Measurements from ENCODE around the gene SMTN.

SMTN gene

DNA sequence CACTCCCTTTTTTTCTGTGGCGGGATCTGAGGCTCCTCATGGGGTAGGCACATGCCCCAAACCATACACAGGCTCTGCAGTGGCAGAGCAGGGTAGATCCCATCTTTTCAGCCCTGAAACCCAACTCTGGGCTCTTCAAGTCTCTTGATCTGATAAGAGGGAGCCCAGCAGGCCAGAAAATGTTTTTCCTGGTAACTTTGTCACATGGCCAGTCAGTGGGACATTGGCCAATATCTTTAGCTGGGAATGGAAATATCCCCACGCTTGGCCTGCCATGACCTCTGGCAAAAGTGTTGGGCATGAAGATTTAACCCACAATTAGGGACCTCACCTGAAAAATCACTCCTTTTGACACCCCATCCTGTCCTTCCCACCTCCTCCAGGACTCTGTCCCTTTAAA is 49.8 kb downstream of the SMTN start:
- no peak for DNase-seq

- no peak for DNase-seq
These were observed 52.8 kb downstream of the SMTN start for GRCh38 chr22:31133911-31134310.

DNA sequence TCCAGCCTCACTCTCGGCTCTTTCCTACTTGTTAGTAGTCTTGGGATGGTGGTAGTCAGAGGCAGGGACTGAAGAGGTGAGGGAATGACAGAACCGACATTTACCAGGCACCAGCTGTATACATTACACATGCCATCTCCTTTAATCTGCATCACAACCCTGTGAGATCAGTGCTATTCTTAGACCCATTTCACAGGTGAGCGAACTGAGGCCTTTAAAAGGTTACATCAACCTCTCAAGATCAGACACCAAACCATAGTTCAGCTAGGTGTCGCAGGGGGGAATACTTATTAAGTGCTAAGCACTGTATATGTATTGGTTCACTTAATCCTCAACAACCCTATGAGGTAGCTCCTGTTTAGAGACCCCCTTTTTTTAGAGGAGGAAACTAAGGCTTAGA is 53.6 kb downstream of the SMTN start:
- no peak for DNase-seq

- no peak for DNase-seq
These were observed 54.6 kb downstream of the SMTN start for GRCh38 chr22:31135706-31136105.

DNA sequence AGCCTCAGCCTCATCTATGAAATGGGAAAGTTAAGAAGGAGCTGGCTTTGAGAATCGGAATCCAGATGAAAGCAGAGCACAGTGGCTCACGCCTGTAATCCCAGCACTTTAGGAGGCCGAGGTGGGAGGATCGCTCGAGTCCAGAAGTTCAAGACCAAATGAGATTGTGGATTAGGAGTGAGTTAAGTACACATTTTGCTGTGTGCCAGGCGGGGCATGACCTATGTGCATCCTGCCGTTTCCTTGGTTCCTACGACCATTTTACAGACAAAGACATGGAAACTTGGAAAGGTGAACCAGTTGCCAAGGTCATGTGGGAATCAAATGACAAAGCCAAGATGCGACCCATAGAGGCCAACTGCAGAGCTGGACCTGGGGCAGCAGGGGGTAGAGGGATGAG is 55.0 kb downstream of the SMTN start:
- DNase-seq = no peak

- no peak for DNase-seq
These were observed 55.6 kb downstream of the SMTN start for GRCh38 chr22:31136711-31137110.

- DNase-seq = no peak
These were observed 56.6 kb downstream of the SMTN start for GRCh38 chr22:31137721-31138120.

- no peak for DNase-seq
These were observed 57.0 kb downstream of the SMTN start for GRCh38 chr22:31138126-31138525.

GRCh38 chr22:31139066-31139465 is 57.9 kb downstream of the SMTN start:
- no peak for DNase-seq

GRCh38 chr22:31139866-31140716 is 59.0 kb downstream of the SMTN start, which contains the start of gene PLA2G3:
Gene PLA2G3 (minus strand): TSS chr22:31140508. CDS start chr22:31140354, 154 bp downstream.
- no peak for DNase-seq

DNA sequence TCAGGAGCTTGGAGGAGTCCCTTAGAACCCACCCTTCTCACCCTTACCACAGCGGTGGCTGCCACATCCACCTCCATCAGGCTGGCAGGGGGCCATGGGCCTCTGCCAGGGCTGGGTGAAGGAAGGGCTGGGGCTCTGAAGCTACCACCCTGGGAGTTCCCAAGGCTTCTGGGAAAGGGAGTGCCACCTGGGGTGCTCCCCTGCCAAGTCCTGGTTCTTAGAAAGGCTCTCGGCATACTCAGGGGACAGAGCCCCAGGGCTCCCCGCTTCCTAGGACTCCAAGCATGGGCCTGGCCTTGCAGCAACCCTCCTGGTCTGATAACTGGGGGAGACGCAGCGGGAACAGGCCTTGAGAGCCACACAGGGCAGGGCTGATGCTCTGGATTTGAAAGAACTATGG is 59.6 kb downstream of the SMTN start:
- DNase-seq = no peak

DNA sequence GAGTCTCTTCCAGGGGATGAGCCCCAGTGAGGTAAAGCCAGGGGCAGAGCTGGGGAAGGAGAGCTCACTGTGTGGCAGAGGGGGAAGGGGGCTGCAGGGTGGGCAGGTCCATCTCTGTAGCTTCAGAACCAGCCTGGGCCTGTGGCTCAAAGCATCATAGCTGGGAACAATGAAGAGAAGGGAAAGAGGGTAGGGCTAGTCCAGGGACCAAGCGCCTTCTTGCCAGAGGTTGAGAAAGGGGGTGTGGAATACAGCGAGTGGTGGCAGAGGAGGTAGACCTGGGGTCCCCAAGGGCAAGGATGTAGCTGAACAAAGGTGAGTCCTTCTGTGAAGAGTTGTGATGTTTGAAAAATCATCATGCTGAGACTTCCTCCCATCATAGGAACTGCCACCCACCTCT is 60.4 kb downstream of the SMTN start:
- no peak for DNase-seq

GRCh38 chr22:31142285-31142684 is 61.2 kb downstream of the SMTN start:
- no peak for DNase-seq

DNA sequence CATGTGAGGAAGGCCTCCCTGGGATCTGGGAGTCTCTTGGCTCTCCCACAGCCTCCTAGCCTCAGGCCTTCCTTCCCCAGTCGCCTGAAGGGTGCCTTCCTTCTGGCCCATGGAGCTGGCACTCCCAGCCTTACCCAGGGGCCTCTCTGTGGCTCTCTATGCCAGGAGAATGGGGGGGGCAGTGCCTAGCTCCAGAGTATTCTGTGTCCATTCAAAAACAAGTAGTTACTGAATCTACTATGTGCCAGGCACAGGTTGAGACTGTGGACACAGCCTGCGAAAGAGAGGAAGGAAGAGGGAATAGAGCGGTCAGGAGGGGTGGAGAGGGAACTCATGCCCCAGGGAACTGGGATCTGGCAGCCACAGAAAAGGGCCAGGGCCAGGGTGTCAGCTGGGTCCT is 61.9 kb downstream of the SMTN start:
- no peak for DNase-seq

GRCh38 chr22:31143537-31143936 is 62.4 kb downstream of the SMTN start:
- no peak for DNase-seq

DNA sequence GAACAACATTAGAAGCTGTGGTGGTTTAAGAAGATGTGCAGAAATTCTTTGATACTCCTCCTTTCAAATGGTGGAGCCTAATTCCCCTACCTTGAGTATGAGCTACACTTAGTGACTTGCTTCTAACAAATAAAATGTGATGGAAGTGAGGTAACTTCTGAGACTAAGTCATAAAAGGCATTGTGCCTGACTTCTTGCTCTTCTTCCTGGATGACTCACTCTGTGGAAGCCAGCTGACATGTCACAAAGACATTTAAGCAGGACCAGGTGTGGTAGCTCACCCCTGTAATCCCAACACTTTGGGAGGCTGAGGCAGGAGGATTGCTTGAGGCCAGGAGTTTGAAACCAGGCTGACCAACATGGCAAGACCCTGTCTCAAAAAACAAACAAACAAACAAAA is 63.1 kb downstream of the SMTN start:
- no peak for DNase-seq

- no peak for DNase-seq
These were observed 67.4 kb downstream of the SMTN start for GRCh38 chr22:31148488-31148887.

- DNase-seq = peak; percentile 38 to 57
These were observed 68.0 kb downstream of the SMTN start for GRCh38 chr22:31148953-31149627.

GRCh38 chr22:31150615-31151014 is 69.5 kb downstream of the SMTN start:
- DNase-seq = no peak

- no peak for DNase-seq
These were observed 70.8 kb downstream of the SMTN start for GRCh38 chr22:31151872-31152271.

DNA sequence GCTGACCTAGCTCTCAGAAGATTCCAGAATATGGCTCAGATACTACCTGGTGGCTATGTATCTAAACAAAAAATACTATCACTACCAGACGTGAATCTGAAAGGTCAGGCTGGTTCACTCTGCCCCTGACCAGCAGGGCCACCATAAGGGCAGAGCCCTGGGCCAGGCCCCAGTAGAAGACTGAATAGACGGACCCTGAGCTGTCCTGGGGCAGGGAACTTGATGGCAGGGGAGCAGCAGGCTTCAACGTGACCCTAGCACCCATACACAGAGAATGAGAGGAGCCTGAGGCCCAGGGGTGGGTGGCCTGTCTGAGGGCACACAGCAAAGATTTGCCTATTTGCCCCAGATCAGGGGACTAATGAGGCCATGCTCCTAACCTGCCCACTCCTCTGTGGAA is 72.2 kb downstream of the SMTN start:
- DNase-seq = no peak

Measured in inflammatory macrophage treated with lipopolysaccharide for 1 hour (primary cell).